Immature natural killer cell (primary cell): Measurements from ENCODE around the gene TFB1M. TPM values are rescaled to one million over a fixed set of nuclear protein-coding genes. Genes with fewer than 3 reads are reported as not detected.
"Not testable (repeated sequence)": the region's sequence is repeated elsewhere in the genome, so short reads cannot be mapped to it uniquely, and the experiment has no call there.

Experiments used
- DNase-seq, 3 donors: peaks; one replicate each; pipeline ENCODE4 v3.0.0; 2022; ENCODE audit warnings: mixed read lengths in 1 of 3
- H3K27ac Mint-ChIP-seq, 6 donors: one replicate each; pipeline ENCODE4 v1.8.0; 2020; ENCODE audit warnings: mixed read lengths in 6 of 6, mild to moderate bottlenecking in 5 of 6, inconsistent platforms in 4 of 6, moderate library complexity in 3 of 6
- H3K27me3 Mint-ChIP-seq, 3 donors: one replicate each; pipeline ENCODE4 v1.8.0; 2020 to 2021; ENCODE audit warnings: low read depth in 3 of 3, mild to moderate bottlenecking in 3 of 3, mixed read lengths in 3 of 3, moderate library complexity in 3 of 3, inconsistent platforms in 1 of 3
- H3K36me3 Mint-ChIP-seq, 3 donors: one replicate each; pipeline ENCODE4 v1.8.0; 2020; ENCODE audit warnings: mixed read lengths in 3 of 3, inconsistent platforms in 2 of 3, mild to moderate bottlenecking in 2 of 3
- H3K4me1 Mint-ChIP-seq, 2 donors: one replicate each; pipeline ENCODE4 v1.8.0; 2020; ENCODE audit warnings: inconsistent platforms in 2 of 2, mild to moderate bottlenecking in 2 of 2, mixed read lengths in 2 of 2, moderate library complexity in 1 of 2
- H3K4me3 Mint-ChIP-seq, 5 donors: one replicate each; pipeline ENCODE4 v1.8.0; 2020; ENCODE audit warnings: mild to moderate bottlenecking in 5 of 5, mixed read lengths in 5 of 5, inconsistent platforms in 3 of 5, moderate library complexity in 3 of 5
- H3K9me3 Mint-ChIP-seq, 6 donors: one replicate each; pipeline ENCODE4 v1.8.0; 2020; ENCODE audit warnings: mild to moderate bottlenecking in 6 of 6, mixed read lengths in 6 of 6, inconsistent platforms in 4 of 6, moderate library complexity in 3 of 6
- polyA plus RNA-seq, 3 donors: library from polyadenylated mRNA; unstranded; fragments of 300-500 nt; fragmentation: Illumina TruSeq; gene quantifications; one replicate each; pipeline ENCODE4 v1.2.3, GENCODE V29; 2021

TFB1M gene
- polyA plus RNA-seq, 3 donors from 2014 or later: 7.8 to 16.1 (median 10.6) TPM

DNA sequence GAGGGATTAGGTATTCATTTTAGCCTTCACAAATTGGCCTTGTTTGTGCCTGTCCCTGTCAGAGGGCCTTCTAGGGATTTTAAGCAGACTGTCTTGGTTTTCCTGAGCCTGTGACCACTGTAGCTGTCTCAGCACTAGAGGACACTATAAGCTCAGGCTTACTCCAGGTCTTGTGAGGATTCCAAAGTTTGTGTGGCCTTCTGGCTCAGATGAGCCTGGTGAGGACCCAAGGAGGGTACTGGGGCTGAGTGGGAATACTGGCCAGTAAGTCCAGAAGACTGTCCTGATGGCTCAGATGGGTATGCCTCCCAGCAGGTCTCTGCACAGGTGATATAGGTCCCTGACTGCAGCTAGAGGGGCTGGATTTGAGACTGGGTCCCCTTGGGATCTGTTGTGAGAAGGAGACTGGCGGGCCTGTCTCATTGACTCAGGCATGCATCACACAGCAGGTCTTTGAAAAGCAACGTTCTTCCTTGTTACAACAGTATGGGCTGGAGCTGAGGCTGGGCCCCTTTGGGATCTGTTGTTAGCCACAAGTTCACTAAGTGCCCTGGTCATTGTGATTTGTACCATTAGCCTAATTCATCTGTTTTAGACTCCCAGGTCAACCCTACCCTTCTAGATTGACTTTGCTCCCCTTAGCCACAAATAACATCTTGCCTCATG lies 26.3 kb upstream of the TFB1M start:
- no peak overlapping the region for H3K27ac Mint-ChIP-seq
- peaks cover 10 to 14% of the 10 kb centered on the region in 2 donors for H3K4me1 Mint-ChIP-seq
- no peak overlapping the region for H3K4me3 Mint-ChIP-seq
- H3K36me3 Mint-ChIP-seq: peaks cover 4 to 7% (median 5%) of the 10 kb centered on the region in 3 donors
- no peak for DNase-seq
- H3K27me3 Mint-ChIP-seq: peaks cover 0 to 4% (median under 1%) of the 10 kb centered on the region in 3 donors
- H3K9me3 Mint-ChIP-seq: peaks cover 2 to 7% (median 4%) of the 10 kb centered on the region in 6 donors

GRCh38 chr6:155339929-155340328 lies 25.6 kb upstream of the TFB1M start:
- DNase-seq, H3K4me3 Mint-ChIP-seq, H3K27ac Mint-ChIP-seq, H3K36me3 Mint-ChIP-seq, H3K27me3 Mint-ChIP-seq, H3K9me3 Mint-ChIP-seq: not testable (repeated sequence)
- H3K4me1 Mint-ChIP-seq: peaks cover 10 to 14% of the 10 kb centered on the region in 2 donors

GRCh38 chr6:155338237-155338636 lies 24.0 kb upstream of the TFB1M start:
- peaks cover 13 to 14% of the 10 kb centered on the region in 2 donors for H3K4me1 Mint-ChIP-seq
- not testable (repeated sequence) for H3K36me3 Mint-ChIP-seq, H3K27me3 Mint-ChIP-seq, H3K9me3 Mint-ChIP-seq, DNase-seq
- H3K27ac Mint-ChIP-seq: peak overlapping the region in 1 of 6 donors; percentile 48
- H3K4me3 Mint-ChIP-seq: peak overlapping the region in 2 of 5 donors; percentile 9 to 43

- peaks cover 2 to 4% (median 3%) of the 10 kb centered on the region in 6 donors for H3K9me3 Mint-ChIP-seq
- peaks cover 3% of the 10 kb centered on the region in 3 donors for H3K36me3 Mint-ChIP-seq
- H3K4me1 Mint-ChIP-seq: peaks cover 7 to 9% of the 10 kb centered on the region in 2 donors
- DNase-seq: no peak
- H3K27me3 Mint-ChIP-seq: peaks cover 0 to 4% (median 0%) of the 10 kb centered on the region in 3 donors
- H3K4me3 Mint-ChIP-seq: no peak overlapping the region
- H3K27ac Mint-ChIP-seq: no peak overlapping the region
Measured at GRCh38 chr6:155335265-155335664, 21.0 kb upstream of the TFB1M start.

- not testable (repeated sequence) for H3K4me3 Mint-ChIP-seq, DNase-seq, H3K4me1 Mint-ChIP-seq, H3K27me3 Mint-ChIP-seq, H3K27ac Mint-ChIP-seq, H3K36me3 Mint-ChIP-seq, H3K9me3 Mint-ChIP-seq
Measured at GRCh38 chr6:155334073-155334472, 19.8 kb upstream of the TFB1M start.

DNA sequence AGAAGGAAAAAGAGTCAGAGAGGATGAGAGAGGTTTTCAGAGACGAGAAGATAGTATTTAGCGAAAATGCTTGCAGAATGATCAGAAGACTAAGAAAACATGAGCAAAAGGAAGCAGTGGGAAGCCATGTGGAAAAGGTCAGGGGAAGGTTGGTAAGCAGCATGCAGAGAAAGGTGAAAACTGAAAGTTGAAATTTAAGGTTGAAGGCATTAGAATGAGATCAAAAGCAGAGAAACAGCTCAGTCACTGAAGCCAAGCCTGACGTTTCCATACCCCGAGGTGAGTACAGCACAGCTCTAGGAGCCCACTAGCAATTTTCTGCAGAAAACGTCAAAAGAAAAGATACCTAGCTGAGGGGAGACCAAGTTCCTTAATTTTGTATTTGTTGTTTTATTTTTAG lies 19.1 kb upstream of the TFB1M start:
- no peaks in the 10 kb centered on the region for H3K36me3 Mint-ChIP-seq
- DNase-seq: no peak
- no peaks in the 10 kb centered on the region for H3K27me3 Mint-ChIP-seq
- H3K27ac Mint-ChIP-seq: no peak overlapping the region
- peaks cover 0 to 3% (median under 1%) of the 10 kb centered on the region in 6 donors for H3K9me3 Mint-ChIP-seq
- peaks cover 6 to 9% of the 10 kb centered on the region in 2 donors for H3K4me1 Mint-ChIP-seq
- no peak overlapping the region for H3K4me3 Mint-ChIP-seq

- no peak for DNase-seq
- no peaks in the 10 kb centered on the region for H3K27me3 Mint-ChIP-seq
- H3K4me1 Mint-ChIP-seq: peaks cover 6% of the 10 kb centered on the region in 2 donors
- H3K9me3 Mint-ChIP-seq: peaks cover 0 to 2% (median 0%) of the 10 kb centered on the region in 6 donors
- no peak overlapping the region for H3K27ac Mint-ChIP-seq
- no peaks in the 10 kb centered on the region for H3K36me3 Mint-ChIP-seq
- H3K4me3 Mint-ChIP-seq: no peak overlapping the region
Measured at GRCh38 chr6:155330922-155331321, 16.6 kb upstream of the TFB1M start.

DNA sequence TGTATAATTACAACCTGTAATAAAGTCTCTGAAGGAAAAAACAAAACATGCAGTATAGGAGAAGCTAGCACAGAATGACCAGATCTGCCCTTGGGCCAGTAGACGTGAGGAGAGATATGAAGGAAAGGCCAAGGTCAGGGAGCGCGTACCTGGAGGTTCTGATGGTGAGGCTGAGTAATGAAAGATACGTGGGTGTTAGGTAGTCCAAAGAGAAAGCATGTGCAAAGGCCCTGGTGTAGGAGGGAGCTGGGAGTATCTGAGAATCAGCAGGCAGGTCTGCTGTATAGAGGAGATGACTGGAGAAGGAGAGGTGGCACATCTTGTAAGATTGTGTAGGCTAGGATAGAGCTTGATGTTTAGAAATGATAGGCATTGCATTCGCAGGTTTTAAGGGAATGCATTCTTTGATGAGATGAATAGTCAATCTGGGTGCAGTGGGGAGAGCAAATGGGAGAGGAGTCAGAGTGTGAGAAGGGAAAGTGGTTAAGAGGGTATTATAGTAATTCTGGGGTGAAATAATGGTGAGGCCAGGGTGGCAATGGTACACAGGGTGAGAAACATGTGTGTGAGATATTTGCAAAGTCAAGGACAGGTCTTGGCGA lies 15.9 kb upstream of the TFB1M start:
- H3K27ac Mint-ChIP-seq: no peak overlapping the region
- H3K9me3 Mint-ChIP-seq: no peaks in the 10 kb centered on the region
- peaks cover 6% of the 10 kb centered on the region in 2 donors for H3K4me1 Mint-ChIP-seq
- DNase-seq: no peak
- H3K36me3 Mint-ChIP-seq: no peaks in the 10 kb centered on the region
- no peak overlapping the region for H3K4me3 Mint-ChIP-seq
- no peaks in the 10 kb centered on the region for H3K27me3 Mint-ChIP-seq

- DNase-seq: no peak
- no peaks in the 10 kb centered on the region for H3K36me3 Mint-ChIP-seq
- no peak overlapping the region for H3K4me3 Mint-ChIP-seq
- no peaks in the 10 kb centered on the region for H3K27me3 Mint-ChIP-seq
- H3K27ac Mint-ChIP-seq: no peak overlapping the region
- no peaks in the 10 kb centered on the region for H3K9me3 Mint-ChIP-seq
- H3K4me1 Mint-ChIP-seq: peaks cover 6% of the 10 kb centered on the region in 2 donors
Measured at GRCh38 chr6:155329460-155330132, 15.3 kb upstream of the TFB1M start.

- Mint-ChIP-seq H3K27me3 (no peaks in the 10 kb centered on the region), H3K27ac (no peak overlapping the region), H3K36me3 (no peaks in the 10 kb centered on the region), H3K4me1 (peaks cover 6% of the 10 kb centered on the region in 2 donors), H3K9me3 (no peaks in the 10 kb centered on the region), H3K4me3 (no peak overlapping the region)
- DNase-seq: no peak
Measured at GRCh38 chr6:155328539-155329459, 14.5 kb upstream of the TFB1M start.

DNA sequence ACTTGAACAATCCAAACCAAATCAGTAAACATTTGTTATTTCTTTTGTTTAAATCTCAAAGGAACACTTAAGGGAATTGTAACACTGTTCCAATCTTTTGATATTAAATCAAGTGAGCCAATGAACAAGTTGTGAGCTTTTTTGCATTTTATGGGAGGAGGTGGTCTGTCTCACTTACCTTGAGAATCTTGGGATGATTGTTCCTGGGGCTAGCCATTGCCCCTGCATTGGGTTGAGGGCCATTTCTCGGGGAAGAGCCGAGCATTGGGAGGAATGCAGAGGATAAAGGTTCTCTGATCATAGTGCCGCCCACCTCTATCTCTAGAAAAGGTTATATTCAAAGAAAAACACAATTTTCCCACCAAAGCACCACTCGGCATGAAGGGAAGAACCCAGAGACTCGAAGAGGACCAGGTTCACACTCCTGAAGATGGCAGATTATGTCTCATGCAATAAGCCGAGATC lies 13.8 kb upstream of the TFB1M start:
- Mint-ChIP-seq H3K4me3 (no peak overlapping the region), H3K36me3 (no peaks in the 10 kb centered on the region), H3K27ac (no peak overlapping the region), H3K27me3 (no peaks in the 10 kb centered on the region), H3K9me3 (no peaks in the 10 kb centered on the region), H3K4me1 (peaks cover 2 to 6% of the 10 kb centered on the region in 2 donors)
- no peak for DNase-seq

GRCh38 chr6:155327326-155328073 lies 13.2 kb upstream of the TFB1M start:
- peak; percentile 44 to 60 (median 54) for DNase-seq
- no peaks in the 10 kb centered on the region for H3K9me3 Mint-ChIP-seq
- H3K36me3 Mint-ChIP-seq: no peaks in the 10 kb centered on the region
- H3K4me3 Mint-ChIP-seq: no peak overlapping the region
- H3K27me3 Mint-ChIP-seq: peaks cover 0 to 2% (median 0%) of the 10 kb centered on the region in 3 donors
- H3K27ac Mint-ChIP-seq: peak overlapping the region in 1 of 6 donors; percentile 45
- H3K4me1 Mint-ChIP-seq: peaks cover 2 to 6% of the 10 kb centered on the region in 2 donors
